Transverse colon (tissue), 3 donors: ENCODE data around the gene MSI1.

Experiments
- CTCF ChIP-seq, 5 experiments: fragments of 200-600 bp in 3 of 5; fragments of 450-650 bp in 2 of 5; sonication (generic) in 3 of 5; IDR thresholded peaks; 1 replicate in 2 of 5; 2 replicates in 3 of 5; pipeline ENCODE4 v1.5.1; 2016 to 2017; ENCODE audit warnings: antibody characterized with exemption in 5 of 5, inconsistent platforms in 3 of 5, mild to moderate bottlenecking in 2 of 5, moderate library complexity in 1 of 5
- EP300 ChIP-seq: sonication (generic); formaldehyde crosslinking; IDR thresholded peaks from one replicate; pipeline ENCODE4 v1.6.1; 2017; ENCODE audit warnings: antibody characterized with exemption, low read depth
- POLR2A ChIP-seq: fragments of 450-650 bp; IDR thresholded peaks from one replicate; pipeline ENCODE4 v1.6.1; 2016; ENCODE audit warnings: antibody characterized with exemption, mild to moderate bottlenecking, moderate library complexity

GRCh38 chr12:120339256-120339655, 29.7 kb downstream of the MSI1 start:
- TF ChIP-seq POLR2A (no peak), CTCF (IDR thresholded peaks at IDR 0.05) (no peak), EP300 (no peak)
